K562 (cell line): ENCODE results near the gene PANX1. TPM values are rescaled to one million over a fixed set of nuclear protein-coding genes. Genes with fewer than 3 reads are reported as not detected.

Experiments used
- LCOR ChIP-seq: sonication (generic); formaldehyde crosslinking; IDR thresholded peaks from 2 replicates; pipeline ENCODE4 v1.8.0; 2022; ENCODE audit warnings: mild to moderate bottlenecking, missing genetic modification reagents
- NR4A1 ChIP-seq, 2 experiments: fragments of 250-450 bp in 1 of 2; fragments of 450-650 bp in 1 of 2; sonication (Bioruptor Pico) in 1 of 2; IDR thresholded peaks; 2 replicates each; pipeline versions ENCODE4 v1.4.0 to v1.6.1; 2016 to 2020; ENCODE audit warnings: mild to moderate bottlenecking in 2 of 2, missing compliant biosample characterization in 1 of 2, missing genetic modification characterization in 1 of 2, moderate library complexity in 1 of 2
- RBM39 ChIP-seq: fragments of 200-400 bp; formaldehyde crosslinking; optimal IDR thresholded peaks from 2 replicates; pipeline ENCODE3; 2018; ENCODE audit warnings: low read depth, low read length
- RHOXF2B ChIP-seq: fragments of 250-450 bp; sonication (Bioruptor Pico); conservative IDR thresholded peaks from 2 replicates; pipeline ENCODE4 v1.5.1; 2021
- polyA plus RNA-seq, 8 experiments: library from polyadenylated mRNA; depleted of rRNA in 4 of 8; stranded (reverse) in 5 of 8; unstranded in 3 of 8; fragments of >200 nt; fragmentation: Nextera tagmentation in 2 of 8; fragmentation: Illumina TruSeq in 1 of 8; extraction: Ambion mirVana in 2 of 8; extraction: Trizol in 1 of 8; gene quantifications; 2 replicates each; pipeline versions ENCODE4 v1.2.1 to v1.2.3, GENCODE V29; 2011 to 2014; ENCODE audit warnings: inconsistent platforms in 1 of 8, missing spikeins in 1 of 8
- total RNA-seq, 7 experiments: library from RNA; depleted of rRNA in 6 of 7; stranded (reverse); fragments of >200 nt in 6 of 7; fragmentation: Illumina TruSeq in 2 of 7; extraction: Trizol in 2 of 7; gene quantifications; 2 replicates each; pipeline versions ENCODE4 v1.2.1 to v1.2.3, GENCODE V29; 2011 to 2021; ENCODE audit warnings: low replicate concordance in 1 of 7
- TF ChIP-seq, protein P1 (sequence below): fragments of 250-450 bp; sonication (Bioruptor Pico); IDR thresholded peaks from 2 replicates; pipeline ENCODE4 v1.9.0; 2021; ENCODE audit warnings: mild to moderate bottlenecking, inconsistent platforms
- TF ChIP-seq, protein P2 (sequence below): fragments of 450-650 bp; formaldehyde crosslinking; IDR thresholded peaks from 2 replicates; pipeline ENCODE4 v1.4.0; 2020; ENCODE audit warnings: mild to moderate bottlenecking, moderate library complexity
- TF ChIP-seq, protein P3 (sequence below): fragments of 250-450 bp; sonication (Bioruptor Pico); IDR thresholded peaks from 2 replicates; pipeline ENCODE4 v1.5.0; 2021

The PANX1 gene
- total and polyA plus RNA-seq, 9 of the 15 experiments (the other 6 are each of a cell fraction or from before 2014, with no cell fraction given): 1.9 to 14.8 (median 10.1) TPM

DNA sequence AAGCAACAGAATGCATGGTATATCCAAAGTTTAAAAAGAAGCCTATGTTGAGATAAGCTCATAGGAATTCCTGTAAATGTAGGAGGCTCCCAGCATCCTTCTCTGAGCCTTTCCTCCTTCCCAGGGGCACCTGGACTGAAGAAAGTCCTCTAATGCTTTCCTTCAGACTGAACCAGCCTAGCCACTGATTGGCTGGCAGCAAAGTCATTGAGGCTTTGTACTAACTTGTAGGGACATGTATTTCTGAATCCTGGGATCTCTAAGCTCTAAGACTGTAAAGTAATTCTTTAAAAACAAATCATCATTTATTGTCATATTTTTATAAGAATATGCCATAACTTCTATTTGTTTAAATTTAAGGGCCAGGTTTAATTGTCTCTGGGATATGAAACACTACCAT, 23.9 kb upstream of the PANX1 start (continued):
- TF ChIP-seq, protein P1, sequence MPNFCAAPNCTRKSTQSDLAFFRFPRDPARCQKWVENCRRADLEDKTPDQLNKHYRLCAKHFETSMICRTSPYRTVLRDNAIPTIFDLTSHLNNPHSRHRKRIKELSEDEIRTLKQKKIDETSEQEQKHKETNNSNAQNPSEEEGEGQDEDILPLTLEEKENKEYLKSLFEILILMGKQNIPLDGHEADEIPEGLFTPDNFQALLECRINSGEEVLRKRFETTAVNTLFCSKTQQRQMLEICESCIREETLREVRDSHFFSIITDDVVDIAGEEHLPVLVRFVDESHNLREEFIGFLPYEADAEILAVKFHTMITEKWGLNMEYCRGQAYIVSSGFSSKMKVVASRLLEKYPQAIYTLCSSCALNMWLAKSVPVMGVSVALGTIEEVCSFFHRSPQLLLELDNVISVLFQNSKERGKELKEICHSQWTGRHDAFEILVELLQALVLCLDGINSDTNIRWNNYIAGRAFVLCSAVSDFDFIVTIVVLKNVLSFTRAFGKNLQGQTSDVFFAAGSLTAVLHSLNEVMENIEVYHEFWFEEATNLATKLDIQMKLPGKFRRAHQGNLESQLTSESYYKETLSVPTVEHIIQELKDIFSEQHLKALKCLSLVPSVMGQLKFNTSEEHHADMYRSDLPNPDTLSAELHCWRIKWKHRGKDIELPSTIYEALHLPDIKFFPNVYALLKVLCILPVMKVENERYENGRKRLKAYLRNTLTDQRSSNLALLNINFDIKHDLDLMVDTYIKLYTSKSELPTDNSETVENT: no peak
- TF ChIP-seq, protein P2, sequence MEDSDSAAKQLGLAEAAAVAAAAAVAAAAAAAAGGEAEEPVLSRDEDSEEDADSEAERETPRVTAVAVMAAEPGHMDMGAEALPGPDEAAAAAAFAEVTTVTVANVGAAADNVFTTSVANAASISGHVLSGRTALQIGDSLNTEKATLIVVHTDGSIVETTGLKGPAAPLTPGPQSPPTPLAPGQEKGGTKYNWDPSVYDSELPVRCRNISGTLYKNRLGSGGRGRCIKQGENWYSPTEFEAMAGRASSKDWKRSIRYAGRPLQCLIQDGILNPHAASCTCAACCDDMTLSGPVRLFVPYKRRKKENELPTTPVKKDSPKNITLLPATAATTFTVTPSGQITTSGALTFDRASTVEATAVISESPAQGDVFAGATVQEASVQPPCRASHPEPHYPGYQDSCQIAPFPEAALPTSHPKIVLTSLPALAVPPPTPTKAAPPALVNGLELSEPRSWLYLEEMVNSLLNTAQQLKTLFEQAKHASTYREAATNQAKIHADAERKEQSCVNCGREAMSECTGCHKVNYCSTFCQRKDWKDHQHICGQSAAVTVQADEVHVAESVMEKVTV (CRISPR knock-in tag): no peak
- TF ChIP-seq NR4A1 (CRISPR knock-in tag; IDR thresholded peaks at IDR 0.05) (no peak), NR4A1 (tag; IDR thresholded peaks at IDR 0.05) (no peak), RBM39 (no peak), LCOR (no peak), RHOXF2B (CRISPR knock-in tag) (no peak)
- TF ChIP-seq, protein P3, sequence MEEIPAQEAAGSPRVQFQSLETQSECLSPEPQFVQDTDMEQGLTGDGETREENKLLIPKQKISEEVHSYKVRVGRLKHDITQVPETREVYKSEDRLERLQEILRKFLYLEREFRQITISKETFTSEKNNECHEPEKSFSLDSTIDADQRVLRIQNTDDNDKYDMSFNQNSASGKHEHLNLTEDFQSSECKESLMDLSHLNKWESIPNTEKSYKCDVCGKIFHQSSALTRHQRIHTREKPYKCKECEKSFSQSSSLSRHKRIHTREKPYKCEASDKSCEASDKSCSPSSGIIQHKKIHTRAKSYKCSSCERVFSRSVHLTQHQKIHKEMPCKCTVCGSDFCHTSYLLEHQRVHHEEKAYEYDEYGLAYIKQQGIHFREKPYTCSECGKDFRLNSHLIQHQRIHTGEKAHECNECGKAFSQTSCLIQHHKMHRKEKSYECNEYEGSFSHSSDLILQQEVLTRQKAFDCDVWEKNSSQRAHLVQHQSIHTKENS (CRISPR knock-in tag): no peak
